IPS-18c (cell line): ENCODE data around the gene ATP8A2.

Source experiments
- H3K4me3 ChIP-seq: 2 replicates; pipeline ENCODE4 v1.7.0; 2013; ENCODE audit warnings: low read depth, mild to moderate bottlenecking, low read length, moderate library complexity; ENCODE audit not compliant: insufficient read depth
- H3K9me3 ChIP-seq: one replicate; pipeline ENCODE4 v1.6.1; 2013; ENCODE audit warnings: mild to moderate bottlenecking, low read length, moderate library complexity; ENCODE audit not compliant: control insufficient read depth, insufficient read depth

Gene ATP8A2

DNA sequence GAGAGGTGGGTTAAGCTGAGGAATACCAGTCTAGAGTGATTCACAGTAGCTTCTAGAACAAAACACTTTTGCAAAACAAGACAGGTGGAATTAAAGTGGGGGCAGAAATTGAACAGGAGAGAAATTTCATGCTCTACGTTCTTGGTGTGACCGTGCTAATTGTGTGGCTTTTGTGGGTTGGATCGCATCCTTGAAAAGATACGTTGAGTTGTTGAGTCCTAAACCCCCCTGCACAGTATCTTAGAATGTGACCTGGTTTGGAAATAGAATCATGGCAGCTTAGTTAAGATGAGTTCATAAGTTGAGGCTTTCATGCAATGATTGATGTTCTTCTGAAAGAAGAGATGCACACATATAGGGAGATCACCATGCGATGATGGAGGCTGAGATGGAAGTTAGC lies 308.2 kb downstream of the ATP8A2 start:
- H3K4me3 ChIP-seq = no peak overlapping the region
- H3K9me3 ChIP-seq = no peaks in the 10 kb centered on the region

DNA sequence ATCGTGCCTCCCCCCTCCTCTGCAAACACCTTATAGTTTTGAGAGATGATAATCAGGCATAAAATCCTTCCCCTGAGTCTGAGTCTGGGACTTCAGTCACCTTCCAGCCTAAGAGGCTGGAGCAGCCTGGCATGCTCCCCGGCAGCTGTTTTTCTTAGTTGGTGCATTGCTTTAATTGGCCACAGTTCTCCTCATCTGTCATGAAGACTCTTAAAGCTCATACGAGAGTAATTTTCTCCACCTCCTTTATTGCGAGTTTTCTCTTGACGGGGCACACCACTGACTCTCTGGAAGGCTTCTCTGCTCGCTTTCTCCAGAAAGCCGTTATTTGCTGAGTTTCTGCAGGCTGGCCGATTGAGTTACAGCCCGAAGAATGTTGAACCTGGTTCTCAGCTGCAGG lies 310.5 kb downstream of the ATP8A2 start:
- Histone ChIP-seq H3K4me3 (no peak overlapping the region), H3K9me3 (no peaks in the 10 kb centered on the region)

DNA sequence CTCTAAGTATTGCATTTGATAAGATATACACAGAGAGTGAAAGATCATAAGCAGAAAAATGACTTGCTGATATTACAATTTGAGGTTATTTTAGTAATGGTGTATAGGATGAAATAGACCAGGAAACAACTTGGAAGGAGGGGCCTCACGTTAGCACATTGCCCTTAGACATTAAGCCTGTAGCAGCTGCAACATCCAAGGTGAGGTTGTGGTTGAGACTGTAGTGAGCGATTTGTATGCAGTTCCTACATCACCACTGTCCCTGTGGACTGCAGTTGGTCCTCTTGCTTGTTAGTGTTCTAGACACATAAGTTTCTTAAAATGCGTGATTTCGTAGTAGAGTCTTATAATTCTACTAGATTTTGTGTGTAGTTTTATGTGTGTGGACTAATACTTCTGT lies 311.3 kb downstream of the ATP8A2 start:
- Histone ChIP-seq H3K9me3 (no peaks in the 10 kb centered on the region), H3K4me3 (no peak overlapping the region)

DNA sequence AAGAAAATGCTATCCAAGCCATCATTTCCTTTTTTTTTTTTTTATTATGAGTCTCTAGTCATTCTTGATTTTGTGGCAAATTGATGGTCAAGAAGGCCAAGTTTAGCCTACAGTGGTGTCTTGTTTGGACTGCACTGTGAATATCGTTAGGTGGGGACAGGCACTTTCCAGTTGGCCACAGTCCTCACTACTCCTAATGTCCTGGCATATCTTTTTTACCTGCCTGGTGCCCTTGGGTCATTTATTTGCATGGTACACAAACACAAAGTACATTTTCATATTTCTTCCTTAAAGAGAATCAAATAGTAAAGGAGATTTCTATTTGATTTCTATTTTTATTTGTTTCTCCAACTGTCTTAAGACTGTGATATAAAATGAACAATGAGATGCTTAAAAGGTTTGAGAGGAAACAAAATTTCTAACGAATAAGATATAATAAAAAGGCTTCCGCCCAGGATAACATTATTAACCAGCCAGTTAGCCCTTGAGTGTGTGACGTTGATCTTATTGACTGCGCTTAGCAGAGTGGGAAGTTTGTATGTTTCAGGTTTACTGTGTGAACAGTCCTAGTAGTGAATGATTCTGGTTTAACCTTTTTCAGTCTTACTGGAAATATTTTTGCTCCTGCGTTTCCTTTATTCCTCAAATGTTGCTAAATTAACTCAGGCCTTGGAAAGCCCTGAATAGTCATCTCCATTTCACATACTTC lies 312.0 kb downstream of the ATP8A2 start:
- H3K9me3 ChIP-seq = no peaks in the 10 kb centered on the region
- no peak overlapping the region for H3K4me3 ChIP-seq

DNA sequence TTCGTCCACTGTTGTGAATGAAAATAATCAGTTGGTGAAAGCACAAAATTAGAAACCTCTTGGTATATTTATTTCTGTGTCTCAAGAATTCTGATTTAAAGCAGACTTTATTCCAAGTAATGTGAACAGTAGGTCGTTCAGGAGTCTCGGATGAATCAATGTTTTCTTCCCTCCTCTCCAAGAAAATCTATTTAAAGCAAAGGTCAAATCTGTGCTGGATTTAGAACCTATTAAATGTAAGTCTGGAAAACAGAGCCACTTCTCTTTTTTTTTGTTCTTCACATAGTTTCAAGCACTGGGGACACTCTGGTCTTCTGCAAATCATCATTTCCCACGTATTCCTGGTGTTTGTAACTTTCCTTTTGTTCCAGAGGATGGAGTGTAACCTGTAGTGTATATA lies 312.7 kb downstream of the ATP8A2 start:
- no peak overlapping the region for H3K4me3 ChIP-seq
- H3K9me3 ChIP-seq = no peaks in the 10 kb centered on the region

DNA sequence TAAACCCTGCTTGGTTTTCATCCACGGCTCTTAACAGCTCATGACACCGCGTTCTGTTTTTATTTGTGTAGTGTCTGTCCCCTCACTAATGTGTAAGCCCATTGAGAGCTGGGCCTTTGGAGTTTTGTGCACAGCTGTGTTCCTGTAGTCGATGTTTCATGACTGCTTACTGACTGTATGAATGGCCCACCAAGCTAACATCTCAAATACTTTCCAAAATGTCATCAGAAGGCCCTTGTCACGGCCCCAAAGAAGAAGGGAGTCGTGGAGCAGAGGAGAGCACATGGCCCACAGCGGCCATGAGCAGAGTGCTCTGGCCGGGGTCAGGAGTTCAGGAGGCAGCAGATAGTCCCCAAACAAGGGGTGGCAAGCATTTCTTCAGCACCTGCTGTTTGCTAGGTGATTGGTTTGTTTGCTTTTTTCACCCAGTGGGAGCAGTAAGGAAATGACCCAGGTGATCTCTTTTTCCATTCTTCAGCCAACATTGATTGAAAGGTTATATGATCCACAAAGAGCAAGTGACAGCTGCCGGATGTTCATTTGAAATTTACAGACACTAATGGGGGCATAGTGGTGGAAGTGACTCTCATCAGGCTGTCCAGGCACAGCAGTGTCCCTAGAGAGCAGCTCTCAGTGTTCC lies 315.2 kb downstream of the ATP8A2 start:
- no peak overlapping the region for H3K4me3 ChIP-seq
- no peaks in the 10 kb centered on the region for H3K9me3 ChIP-seq

DNA sequence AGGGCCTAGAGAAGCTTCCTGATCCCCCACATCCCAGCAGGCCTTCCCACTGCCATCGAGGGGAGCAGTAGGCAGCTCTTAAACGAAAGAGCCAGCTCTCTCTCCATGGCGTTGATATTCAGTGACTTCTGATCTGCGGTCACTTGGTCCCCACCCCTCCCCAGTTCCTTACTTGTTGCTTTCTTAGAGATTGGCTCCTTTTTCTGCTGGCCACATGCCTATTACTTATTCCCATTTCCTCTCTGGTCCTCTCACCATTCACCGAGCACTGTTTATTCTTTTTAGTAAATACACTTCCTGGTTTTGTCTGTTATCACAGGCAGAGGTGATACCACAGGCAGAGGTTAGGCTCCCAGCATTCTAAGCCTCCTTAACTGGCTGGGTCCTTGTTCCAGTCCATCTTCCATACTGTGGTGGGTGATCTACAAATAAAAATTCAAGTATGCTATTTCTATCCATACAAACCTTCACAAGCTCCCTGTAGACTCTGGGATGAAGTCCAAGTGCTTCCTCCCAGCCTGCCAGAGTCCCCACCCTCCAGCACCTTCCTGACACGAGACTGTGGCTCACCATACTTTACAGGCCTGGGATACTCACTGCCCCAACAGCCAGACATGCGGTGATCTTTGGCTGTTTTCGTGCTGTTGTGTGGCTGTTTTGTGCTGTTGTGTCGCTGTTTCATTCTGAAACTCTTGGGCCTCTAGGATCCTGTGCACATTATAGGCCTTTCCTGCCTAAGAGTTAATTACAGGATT lies 315.9 kb downstream of the ATP8A2 start:
- no peak overlapping the region for H3K4me3 ChIP-seq
- H3K9me3 ChIP-seq = peaks cover 2% of the 10 kb centered on the region

DNA sequence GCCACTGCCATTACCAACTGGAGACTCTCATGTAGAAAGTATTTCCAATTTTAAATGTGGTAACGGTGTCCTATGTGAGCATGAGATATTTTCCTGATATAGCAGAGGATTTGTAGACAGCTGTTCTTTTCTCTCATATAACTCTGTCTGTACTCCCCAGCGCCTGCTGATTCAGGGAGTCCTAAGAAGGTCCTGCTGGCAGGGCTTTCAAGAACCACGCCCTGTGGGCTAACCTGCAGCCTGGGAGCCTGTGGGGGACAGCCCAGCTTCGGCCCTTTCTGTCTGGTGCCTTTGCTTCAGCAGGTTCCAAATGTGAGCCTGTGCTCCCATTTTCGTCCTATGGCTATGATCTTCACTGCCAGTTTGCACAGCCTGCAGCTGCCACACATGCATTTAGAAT lies 316.8 kb downstream of the ATP8A2 start:
- H3K9me3 ChIP-seq = peaks cover 2% of the 10 kb centered on the region
- H3K4me3 ChIP-seq = no peak overlapping the region

DNA sequence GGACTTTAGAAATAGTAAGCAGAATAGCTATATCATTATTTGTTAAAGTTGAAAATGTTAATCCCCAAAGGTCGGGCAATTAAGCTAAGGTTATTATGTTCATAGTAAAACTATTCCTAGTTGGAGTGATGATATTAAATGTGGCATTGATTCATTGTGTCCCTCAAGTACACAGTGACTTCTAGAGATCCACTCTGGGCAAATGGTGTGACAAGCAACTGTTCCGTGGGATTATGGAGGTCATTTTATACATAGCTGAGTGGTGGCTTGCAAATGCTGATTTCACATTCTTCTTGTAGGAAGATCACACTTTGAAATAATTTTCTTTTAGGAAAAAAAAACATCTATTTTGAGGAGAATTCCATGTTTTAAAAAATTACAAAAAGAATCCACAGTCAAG lies 317.8 kb downstream of the ATP8A2 start:
- H3K9me3 ChIP-seq = peaks cover 2% of the 10 kb centered on the region
- H3K4me3 ChIP-seq = no peak overlapping the region

DNA sequence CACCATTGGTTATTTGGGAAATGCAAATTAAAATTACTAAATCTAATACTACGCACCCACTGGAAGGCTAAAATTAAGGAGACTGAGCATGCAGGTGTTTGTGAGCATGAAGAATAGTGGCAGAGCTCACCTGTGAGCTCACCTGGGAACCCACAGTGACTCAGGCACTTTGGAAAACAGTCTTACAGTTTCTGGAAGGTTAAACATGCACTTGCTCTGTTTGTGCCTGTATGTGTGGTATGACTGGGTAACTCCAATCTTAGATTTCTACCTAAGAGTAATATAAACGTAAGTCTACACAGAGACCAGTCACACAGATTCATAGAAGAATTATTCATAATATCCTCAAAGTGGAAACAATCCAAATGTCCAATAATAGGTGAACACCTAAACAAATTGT lies 318.8 kb downstream of the ATP8A2 start:
- no peak overlapping the region for H3K4me3 ChIP-seq
- peaks cover 2% of the 10 kb centered on the region for H3K9me3 ChIP-seq

DNA sequence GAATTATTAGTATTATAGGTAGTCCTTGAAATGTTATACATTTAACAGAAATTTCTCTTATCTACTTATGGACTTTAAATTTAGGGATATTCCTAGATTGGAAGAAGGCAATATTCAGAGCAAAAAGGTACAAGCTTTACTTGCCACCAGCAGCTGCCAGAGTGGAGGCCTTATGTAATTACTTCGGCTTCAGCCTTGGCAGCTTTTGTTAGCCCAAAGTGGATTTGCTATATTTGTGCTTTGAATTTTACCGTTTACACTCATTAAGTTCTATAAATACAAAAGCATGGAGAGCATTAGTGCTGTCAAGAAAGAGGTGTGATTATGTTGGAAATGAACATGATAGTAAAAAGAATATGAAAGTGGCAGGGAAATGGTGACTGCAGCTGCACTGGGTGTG lies 319.9 kb downstream of the ATP8A2 start:
- Histone ChIP-seq H3K4me3 (no peak overlapping the region), H3K9me3 (peaks cover 2% of the 10 kb centered on the region)

DNA sequence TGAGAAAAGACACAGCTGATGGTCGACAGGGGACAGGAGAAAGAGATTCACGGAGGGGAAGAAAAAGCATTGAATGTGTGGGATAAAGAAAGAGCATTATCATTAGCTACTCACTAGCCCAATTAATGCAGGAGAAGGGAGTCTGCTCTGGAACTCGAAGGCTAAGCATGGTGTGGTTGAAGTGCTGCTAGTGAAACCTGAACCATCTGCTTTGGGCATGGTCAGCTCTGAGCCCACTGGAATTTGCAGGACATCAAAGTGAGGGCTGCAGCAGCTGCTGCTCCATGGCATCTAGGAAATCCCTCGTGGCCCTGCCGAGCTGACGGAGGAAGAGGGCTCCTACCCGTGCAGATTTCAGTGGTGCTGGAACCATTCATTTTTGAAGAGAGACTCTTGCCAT lies 320.3 kb downstream of the ATP8A2 start:
- peaks cover 2% of the 10 kb centered on the region for H3K9me3 ChIP-seq
- H3K4me3 ChIP-seq = no peak overlapping the region

DNA sequence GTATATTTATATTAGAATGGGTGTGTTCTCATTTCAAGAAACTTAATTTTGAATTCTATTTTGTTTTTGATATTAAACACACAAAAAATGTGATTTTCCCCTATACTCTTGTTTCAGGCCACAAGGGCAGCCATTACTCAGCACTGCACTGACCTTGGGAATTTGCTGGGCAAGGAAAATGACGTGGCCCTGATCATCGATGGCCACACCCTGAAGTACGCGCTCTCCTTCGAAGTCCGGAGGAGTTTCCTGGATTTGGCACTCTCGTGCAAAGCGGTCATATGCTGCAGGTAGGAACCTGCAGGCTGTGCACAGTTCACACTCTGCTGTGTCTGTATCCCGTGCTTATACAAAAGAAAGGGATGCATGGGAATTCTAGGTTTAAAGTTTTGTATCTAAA lies 327.3 kb downstream of the ATP8A2 start:
- Histone ChIP-seq H3K4me3 (no peak overlapping the region), H3K9me3 (no peaks in the 10 kb centered on the region)

DNA sequence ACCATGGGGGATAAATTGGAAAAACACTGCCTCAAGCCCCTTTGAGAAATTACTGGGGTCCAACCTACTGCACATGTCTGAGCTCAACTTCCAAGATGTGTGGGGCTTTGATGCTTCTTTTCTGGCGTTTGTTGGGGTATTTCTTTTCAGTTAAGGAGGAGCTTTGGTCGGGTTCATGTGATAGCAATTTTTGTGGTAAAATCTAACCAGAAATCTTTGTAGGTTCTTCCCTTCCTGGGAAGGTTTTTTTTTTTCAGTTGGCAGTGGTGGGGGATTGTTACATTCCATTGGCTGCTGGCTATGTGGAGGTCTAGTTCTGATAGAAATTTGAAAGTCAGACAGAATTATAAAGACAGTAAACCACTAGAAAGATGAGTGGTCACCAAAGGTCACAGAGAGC lies 327.8 kb downstream of the ATP8A2 start:
- Histone ChIP-seq H3K9me3 (no peaks in the 10 kb centered on the region), H3K4me3 (no peak overlapping the region)

DNA sequence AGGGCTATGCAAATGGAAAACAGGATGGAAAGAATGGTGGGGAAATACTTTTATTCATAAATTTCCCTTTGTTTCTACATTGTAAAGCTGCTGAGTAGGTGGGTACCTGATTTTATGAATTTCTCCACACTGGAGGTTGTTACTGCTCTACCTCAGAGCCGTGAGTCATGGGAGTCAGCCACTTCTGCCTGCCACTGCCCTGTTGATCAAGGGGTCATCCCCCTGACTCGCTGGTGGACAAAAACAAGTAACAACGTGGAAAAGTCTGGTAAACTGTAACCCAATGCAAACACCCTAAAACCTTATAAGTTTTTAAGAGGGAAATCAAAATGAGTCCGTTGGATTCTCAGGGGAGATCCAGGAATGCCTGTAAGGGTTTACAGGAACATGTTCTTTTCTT lies 329.5 kb downstream of the ATP8A2 start:
- no peaks in the 10 kb centered on the region for H3K9me3 ChIP-seq
- H3K4me3 ChIP-seq = no peak overlapping the region

DNA sequence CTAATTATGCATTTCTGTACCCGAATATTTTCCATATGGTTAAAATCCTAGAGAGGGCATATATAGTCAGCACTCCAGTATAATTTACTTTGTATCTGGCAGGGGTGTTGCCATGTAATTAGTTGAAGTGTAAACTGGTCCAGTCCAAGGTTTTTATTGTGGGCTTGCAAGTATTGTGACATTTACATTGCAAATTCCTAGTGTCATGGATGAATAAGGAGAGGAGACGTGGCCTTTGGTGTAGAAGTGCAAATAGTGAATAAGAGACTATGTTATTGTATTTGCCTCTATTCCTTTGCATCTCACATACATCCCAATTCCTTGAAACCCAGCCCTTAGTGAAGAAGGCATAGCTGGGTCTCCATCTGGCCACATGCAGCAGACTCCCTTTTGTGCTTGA lies 330.6 kb downstream of the ATP8A2 start:
- Histone ChIP-seq H3K9me3 (no peaks in the 10 kb centered on the region), H3K4me3 (no peak overlapping the region)

DNA sequence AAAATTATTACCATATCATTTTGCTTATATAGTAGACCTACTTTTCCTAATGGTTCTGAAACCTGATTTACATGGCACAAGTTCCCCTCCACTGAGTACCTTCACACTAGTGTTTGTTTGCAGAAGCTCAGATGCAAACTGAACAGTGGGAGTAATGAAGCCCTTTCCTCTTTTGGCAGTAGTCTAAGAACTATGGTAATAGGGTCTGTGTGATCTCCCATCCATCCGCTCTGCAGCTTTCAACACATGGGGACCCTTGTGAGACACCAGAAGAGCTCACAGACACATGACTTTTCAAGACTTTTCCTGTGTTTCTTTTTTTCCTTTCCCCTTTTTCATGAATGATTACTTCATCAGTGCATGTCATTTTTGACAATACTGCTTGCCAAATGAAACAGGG lies 336.0 kb downstream of the ATP8A2 start:
- H3K4me3 ChIP-seq = no peak overlapping the region
- no peaks in the 10 kb centered on the region for H3K9me3 ChIP-seq

DNA sequence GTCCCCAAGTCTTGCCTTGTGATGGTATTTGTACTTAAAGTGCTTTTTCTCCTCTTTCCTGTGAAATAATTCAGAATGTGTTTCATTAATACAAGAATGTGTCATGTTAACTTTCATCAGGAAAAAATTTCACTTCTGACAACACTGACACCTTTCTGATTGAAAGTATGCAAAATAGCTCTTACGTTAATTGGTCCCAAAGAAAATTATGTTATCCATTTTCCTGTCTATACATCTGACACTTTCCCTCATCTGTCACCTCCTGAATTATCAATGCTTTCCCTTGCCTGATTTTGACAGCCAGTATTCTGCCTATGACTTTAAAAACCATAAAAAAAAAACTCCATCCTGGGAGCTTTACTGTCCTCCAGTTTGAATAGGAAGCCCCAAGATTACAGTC lies 336.5 kb downstream of the ATP8A2 start:
- H3K9me3 ChIP-seq = no peaks in the 10 kb centered on the region
- no peak overlapping the region for H3K4me3 ChIP-seq
